GM12891 (cell line): ENCODE results near the gene TYRP1.

ENCODE experiments used
- PAX5 ChIP-seq: IDR thresholded peaks from 2 replicates; pipeline ENCODE4 v1.6.1; 2011; ENCODE audit warnings: low read length, moderate library complexity, mild to moderate bottlenecking; ENCODE audit not compliant: insufficient read depth, severe bottlenecking
- POLR2A ChIP-seq: IDR thresholded peaks from 2 replicates; pipeline ENCODE4 v1.6.1; 2011; ENCODE audit warnings: low read depth, low read length, control low read depth
- POLR2AphosphoS5 ChIP-seq: IDR thresholded peaks from 2 replicates; pipeline ENCODE4 v1.6.1; 2011; ENCODE audit warnings: low read depth, low read length, control low read depth
- POU2F2 ChIP-seq: IDR thresholded peaks from 2 replicates; pipeline ENCODE4 v1.6.1; 2011; ENCODE audit warnings: low read depth, mild to moderate bottlenecking, control low read depth, low read length, moderate library complexity
- SPI1 ChIP-seq: IDR thresholded peaks from 2 replicates; pipeline ENCODE4 v1.6.1; 2011; ENCODE audit warnings: low read depth, low read length, control low read depth
- TAF1 ChIP-seq: IDR thresholded peaks from 2 replicates; pipeline ENCODE4 v1.6.1; 2011; ENCODE audit warnings: low read depth, low read length, control low read depth

DNA sequence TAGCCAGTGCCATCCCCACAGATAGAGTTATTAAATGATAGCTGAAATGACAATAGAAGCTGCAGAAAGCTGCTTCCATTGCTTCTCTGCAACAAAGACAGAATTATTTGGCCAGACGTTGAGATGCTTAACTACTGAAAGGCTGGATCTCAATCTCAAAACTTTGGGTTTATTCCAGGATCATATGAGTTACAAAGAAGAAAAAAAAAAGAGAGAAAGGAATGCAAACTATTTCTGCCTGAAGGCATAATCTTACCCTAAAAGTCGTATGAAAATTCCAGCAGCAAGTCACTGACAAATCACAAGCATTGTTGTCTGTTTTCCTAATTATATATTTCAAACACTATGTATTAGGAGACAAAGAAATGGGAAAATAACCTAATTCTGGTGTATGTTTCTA lies 12.8 kb upstream of the TYRP1 start:
- TF ChIP-seq TAF1 (no peak), POLR2A (no peak), POLR2AphosphoS5 (no peak), SPI1 (no peak), PAX5 (no peak), POU2F2 (no peak)
